Keratinocyte (primary cell): ENCODE results near the gene STRBP. TPM values are rescaled to one million over a fixed set of nuclear protein-coding genes. Genes with fewer than 3 reads are reported as not detected.

Experiments used
- DNase-seq: peaks from one replicate; pipeline ENCODE4 v3.0.0-alpha.2; 2011; ENCODE audit warnings: low read depth, missing footprints, low spot score
- FAIRE-seq: peaks from 2 replicates; lab custom pipeline; 2011; peaks lifted over from hg19 to GRCh38; lab: Jason Lieb, UNC
- H2AFZ ChIP-seq: 2 replicates; pipeline ENCODE4 v1.6.0; 2012; ENCODE audit warnings: low read length, control low read depth, inconsistent platforms; ENCODE audit not compliant: control insufficient read depth
- H3K27ac ChIP-seq: 2 replicates; pipeline ENCODE4 v1.5.1; 2011; ENCODE audit warnings: low read length; ENCODE audit not compliant: control insufficient read depth, insufficient read depth
- H3K27me3 ChIP-seq: 3 replicates; pipeline ENCODE4 v1.6.0; 2011; ENCODE audit warnings: low read length; ENCODE audit not compliant: control insufficient read depth, insufficient read depth; ENCODE audit errors: extremely low read depth
- H3K36me3 ChIP-seq, 2 experiments: 2 replicates in 1 of 2; 3 replicates in 1 of 2; pipeline ENCODE4 v1.5.1; 2011; ENCODE audit warnings: low read length in 2 of 2, mild to moderate bottlenecking in 1 of 2; ENCODE audit not compliant: control insufficient read depth in 2 of 2, insufficient read depth in 2 of 2; ENCODE audit errors: extremely low read depth in 1 of 2
- H3K4me1 ChIP-seq: 3 replicates; pipeline ENCODE4 v1.5.1; 2011; ENCODE audit warnings: low read length; ENCODE audit not compliant: control insufficient read depth, insufficient read depth; ENCODE audit errors: extremely low read depth
- H3K4me2 ChIP-seq: 3 replicates; pipeline ENCODE4 v1.6.0; 2011; ENCODE audit warnings: low read depth, low read length; ENCODE audit not compliant: control insufficient read depth, insufficient read depth; ENCODE audit errors: extremely low read depth
- H3K4me3 ChIP-seq, 3 experiments: fragments of 200-600 bp in 1 of 3; sonication (generic) in 1 of 3; 2 replicates in 2 of 3; 3 replicates in 1 of 3; pipeline ENCODE4 v1.5.1; 2011 to 2016; ENCODE audit warnings: low read length in 3 of 3, mild to moderate bottlenecking in 3 of 3, control low read depth in 2 of 3, inconsistent platforms in 1 of 3, low read depth in 1 of 3, mixed read lengths in 1 of 3, mixed run types in 1 of 3, moderate library complexity in 1 of 3; ENCODE audit not compliant: control insufficient read depth in 2 of 3, insufficient read depth in 2 of 3; ENCODE audit errors: extremely low read depth in 1 of 3
- H3K79me2 ChIP-seq: 2 replicates; pipeline ENCODE4 v1.6.0; 2012; ENCODE audit warnings: low read length; ENCODE audit not compliant: control insufficient read depth, insufficient read depth
- H3K9ac ChIP-seq: 3 replicates; pipeline ENCODE4 v1.6.0; 2011; ENCODE audit warnings: low read length; ENCODE audit not compliant: control insufficient read depth, insufficient read depth; ENCODE audit errors: extremely low read depth
- H3K9me1 ChIP-seq: 3 replicates; pipeline ENCODE4 v1.6.0; 2011; ENCODE audit warnings: low read length; ENCODE audit not compliant: control insufficient read depth, insufficient read depth; ENCODE audit errors: extremely low read depth
- H3K9me3 ChIP-seq: 2 replicates; pipeline ENCODE4 v1.5.1; 2012; ENCODE audit warnings: low read depth, low read length; ENCODE audit not compliant: control insufficient read depth
- H4K20me1 ChIP-seq: 3 replicates; pipeline ENCODE4 v1.6.0; 2011; ENCODE audit warnings: low read length; ENCODE audit not compliant: control insufficient read depth, insufficient read depth; ENCODE audit errors: extremely low read depth
- EZH2 ChIP-seq: IDR thresholded peaks from one replicate; pipeline ENCODE4 v1.6.1; 2012; ENCODE audit warnings: inconsistent platforms, mild to moderate bottlenecking, low read length, moderate library complexity
- dilution Hi-C: fragments of 300-500 bp; cut with MboI; formaldehyde crosslinking; loops from one replicate; pipeline ENCODE4 v1.7.0; 2020; ENCODE audit warnings: low sequenced_read_pairs; ENCODE audit not compliant: extremely low pct_ligation_motif_present
- polyA plus RNA-seq, 5 experiments: library from polyadenylated mRNA; depleted of rRNA in 3 of 5; stranded (reverse) in 3 of 5; stranded (forward) in 1 of 5; unstranded in 1 of 5; fragments of >200 nt; gene quantifications; 1 replicate in 1 of 5; 2 replicates in 3 of 5; 3 replicates in 1 of 5; pipeline versions ENCODE4 v1.2.1 to v1.2.3, GENCODE V29; 2011 to 2012; ENCODE audit warnings: missing spikeins in 2 of 5, low read depth in 1 of 5, low replicate concordance in 1 of 5
- TF ChIP-seq, protein P1 (sequence below), 3 experiments: IDR thresholded peaks in 1 of 3; conservative IDR thresholded peaks in 1 of 3; optimal IDR thresholded peaks in 1 of 3; 2 replicates in 2 of 3; 3 replicates in 1 of 3; pipeline versions ENCODE3 to v1.5.1; 2011; ENCODE audit warnings: low read length in 3 of 3, mild to moderate bottlenecking in 3 of 3, moderate library complexity in 2 of 3, control low read depth in 1 of 3, inconsistent platforms in 1 of 3; ENCODE audit not compliant: insufficient read depth in 2 of 3; ENCODE audit errors: extremely low read depth in 1 of 3

Gene STRBP
- polyA plus RNA-seq, 1 donor (not counting 4 experiments of a cell fraction or from before 2014, with no cell fraction given), result 11.3 TPM

DNA sequence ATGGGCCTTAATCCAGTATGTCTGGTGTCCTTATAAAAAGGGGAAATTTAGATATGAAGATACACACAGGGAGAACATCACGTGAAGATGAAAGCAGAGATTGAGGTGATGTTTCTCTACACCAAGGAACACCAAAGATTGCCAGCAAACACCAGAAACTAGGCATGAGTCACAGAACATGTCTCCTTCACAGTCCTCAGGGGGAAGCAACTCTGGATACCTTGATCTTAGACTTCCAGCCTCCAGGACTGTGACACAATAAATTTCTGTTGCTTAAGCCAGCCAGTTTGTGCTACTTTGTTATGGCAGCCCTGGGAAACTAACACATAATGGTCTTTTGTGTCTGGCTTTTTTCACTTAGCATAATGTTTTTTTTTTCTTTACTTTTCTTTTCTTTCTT lies 41.2 kb upstream of the STRBP start:
- Histone ChIP-seq H3K9me3 (no peaks in the 10 kb centered on the region), H3K9me1 (no peaks in the 10 kb centered on the region), H3K79me2 (no peaks in the 10 kb centered on the region), H3K9ac (no peak overlapping the region), H3K36me3 (no peaks in the 10 kb centered on the region), H3K27ac (no peak overlapping the region), H3K27me3 (no peaks in the 10 kb centered on the region), H3K4me2 (no peak overlapping the region), H3K4me1 (no peaks in the 10 kb centered on the region), H3K4me3 (no peak overlapping the region), H4K20me1 (no peaks in the 10 kb centered on the region), H2AFZ (no peak overlapping the region)
- dilution Hi-C loops, result no loop called here
- FAIRE-seq (no peak), DNase-seq (no peak)
- TF ChIP-seq, protein P1, sequence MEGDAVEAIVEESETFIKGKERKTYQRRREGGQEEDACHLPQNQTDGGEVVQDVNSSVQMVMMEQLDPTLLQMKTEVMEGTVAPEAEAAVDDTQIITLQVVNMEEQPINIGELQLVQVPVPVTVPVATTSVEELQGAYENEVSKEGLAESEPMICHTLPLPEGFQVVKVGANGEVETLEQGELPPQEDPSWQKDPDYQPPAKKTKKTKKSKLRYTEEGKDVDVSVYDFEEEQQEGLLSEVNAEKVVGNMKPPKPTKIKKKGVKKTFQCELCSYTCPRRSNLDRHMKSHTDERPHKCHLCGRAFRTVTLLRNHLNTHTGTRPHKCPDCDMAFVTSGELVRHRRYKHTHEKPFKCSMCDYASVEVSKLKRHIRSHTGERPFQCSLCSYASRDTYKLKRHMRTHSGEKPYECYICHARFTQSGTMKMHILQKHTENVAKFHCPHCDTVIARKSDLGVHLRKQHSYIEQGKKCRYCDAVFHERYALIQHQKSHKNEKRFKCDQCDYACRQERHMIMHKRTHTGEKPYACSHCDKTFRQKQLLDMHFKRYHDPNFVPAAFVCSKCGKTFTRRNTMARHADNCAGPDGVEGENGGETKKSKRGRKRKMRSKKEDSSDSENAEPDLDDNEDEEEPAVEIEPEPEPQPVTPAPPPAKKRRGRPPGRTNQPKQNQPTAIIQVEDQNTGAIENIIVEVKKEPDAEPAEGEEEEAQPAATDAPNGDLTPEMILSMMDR (optimal IDR thresholded peaks at IDR 0.05 in 1 of 3, IDR thresholded peaks at IDR 0.05 in 1 of 3, conservative IDR thresholded peaks at IDR 0.05 in 1 of 3; ENCODE audit: extremely low read depth in 1 of 3, insufficient read depth in 2 of 3, low read length in 3 of 3), result no peak
- no peak for TF ChIP-seq EZH2

DNA sequence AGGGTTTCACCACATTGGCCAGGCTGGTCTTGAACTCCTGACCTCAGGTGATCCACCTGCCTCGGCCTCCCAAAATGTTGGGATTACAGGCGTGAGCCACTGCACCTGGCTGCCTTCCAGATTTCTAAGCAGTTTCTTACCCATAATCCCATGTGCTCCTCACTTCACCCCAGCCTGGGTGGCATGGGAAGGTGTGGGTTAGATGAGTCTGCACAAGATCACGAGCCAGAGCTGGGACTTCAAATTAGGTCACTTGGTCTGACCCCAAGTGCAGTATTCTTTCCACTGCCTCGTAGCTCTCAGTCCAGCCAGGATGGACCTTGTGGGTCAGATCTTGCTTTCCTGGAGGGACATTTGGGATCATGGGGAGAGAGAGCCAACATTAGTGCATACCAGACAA lies 37.5 kb upstream of the STRBP start:
- H3K36me3 ChIP-seq, result no peaks in the 10 kb centered on the region
- H3K9ac ChIP-seq, result no peak overlapping the region
- H3K79me2 ChIP-seq, result no peaks in the 10 kb centered on the region
- H2AFZ ChIP-seq, result no peak overlapping the region
- FAIRE-seq, result no peak
- TF ChIP-seq, protein P1 (optimal IDR thresholded peaks at IDR 0.05 in 1 of 3, IDR thresholded peaks at IDR 0.05 in 1 of 3, conservative IDR thresholded peaks at IDR 0.05 in 1 of 3; ENCODE audit: extremely low read depth in 1 of 3, insufficient read depth in 2 of 3, low read length in 3 of 3), result no peak
- TF ChIP-seq EZH2, result no peak
- dilution Hi-C loops, result no loop called here
- no peaks in the 10 kb centered on the region for H3K9me1 ChIP-seq
- no peaks in the 10 kb centered on the region for H3K9me3 ChIP-seq
- H3K27me3 ChIP-seq, result no peaks in the 10 kb centered on the region
- H3K4me1 ChIP-seq, result no peaks in the 10 kb centered on the region
- H3K27ac ChIP-seq, result no peak overlapping the region
- DNase-seq, result no peak
- no peak overlapping the region for H3K4me2 ChIP-seq
- H3K4me3 ChIP-seq, result no peak overlapping the region
- H4K20me1 ChIP-seq, result no peaks in the 10 kb centered on the region
